GM23248 (cell line): ENCODE results near the gene CCBE1.

Experiments used
- EZH2 ChIP-seq: fragments of 200-600 bp; sonication (generic); IDR thresholded peaks from 2 replicates; pipeline ENCODE4 v1.6.1; 2018; ENCODE audit warnings: antibody characterized with exemption, mild to moderate bottlenecking; ENCODE audit not compliant: insufficient read depth, poor library complexity, severe bottlenecking
- EZH2phosphoT487 ChIP-seq: fragments of 200-600 bp; sonication (generic); IDR thresholded peaks from 2 replicates; pipeline ENCODE4 v1.6.1; 2018; ENCODE audit warnings: antibody characterized with exemption, moderate library complexity, mild to moderate bottlenecking, low read depth; ENCODE audit not compliant: insufficient read depth

DNA sequence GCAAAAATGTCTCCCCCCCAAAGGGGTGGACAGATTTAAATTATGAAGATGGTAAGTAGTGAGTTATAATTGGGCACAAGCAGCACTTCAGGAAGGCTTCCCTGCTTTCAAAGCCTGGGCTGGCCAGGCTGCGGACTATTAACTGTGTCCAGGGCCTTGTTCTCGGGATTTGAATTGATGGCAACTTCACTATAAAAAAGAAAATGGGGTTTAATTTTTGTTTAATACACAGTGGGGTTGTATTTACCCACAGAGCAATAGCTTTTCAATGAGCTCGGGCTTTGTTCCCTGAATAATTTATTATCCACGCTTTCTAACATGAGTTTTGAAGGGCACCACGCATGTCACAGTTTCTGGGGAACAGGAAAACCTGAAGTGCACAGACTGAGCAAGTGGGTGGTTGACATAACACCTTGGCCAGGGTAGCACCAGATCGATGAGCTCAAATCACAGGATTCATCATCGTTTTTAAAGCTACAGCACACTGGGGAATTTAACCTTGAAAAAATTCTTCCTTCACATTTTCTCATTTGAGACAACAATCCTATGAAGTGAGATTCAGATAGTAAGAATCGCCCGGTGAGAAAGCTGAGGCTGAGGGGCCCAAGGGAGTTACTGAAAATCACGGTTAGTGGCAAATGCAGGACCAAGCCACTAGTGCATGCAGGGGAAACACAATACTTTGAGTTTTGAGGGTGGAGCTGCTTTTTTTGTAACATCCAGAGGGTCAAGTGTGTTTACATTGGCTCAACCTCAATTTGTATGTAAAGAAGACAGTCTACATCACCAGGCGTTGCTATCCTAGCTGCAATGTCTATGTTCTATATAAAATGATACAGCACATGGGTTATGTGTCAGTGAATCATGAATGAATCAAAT is 309.3 kb downstream of the CCBE1 start:
- no peak for TF ChIP-seq EZH2
- no peak for TF ChIP-seq EZH2phosphoT487
